ENCODE measurements around the gene TUBB4A.

The TUBB4A gene

DNA sequence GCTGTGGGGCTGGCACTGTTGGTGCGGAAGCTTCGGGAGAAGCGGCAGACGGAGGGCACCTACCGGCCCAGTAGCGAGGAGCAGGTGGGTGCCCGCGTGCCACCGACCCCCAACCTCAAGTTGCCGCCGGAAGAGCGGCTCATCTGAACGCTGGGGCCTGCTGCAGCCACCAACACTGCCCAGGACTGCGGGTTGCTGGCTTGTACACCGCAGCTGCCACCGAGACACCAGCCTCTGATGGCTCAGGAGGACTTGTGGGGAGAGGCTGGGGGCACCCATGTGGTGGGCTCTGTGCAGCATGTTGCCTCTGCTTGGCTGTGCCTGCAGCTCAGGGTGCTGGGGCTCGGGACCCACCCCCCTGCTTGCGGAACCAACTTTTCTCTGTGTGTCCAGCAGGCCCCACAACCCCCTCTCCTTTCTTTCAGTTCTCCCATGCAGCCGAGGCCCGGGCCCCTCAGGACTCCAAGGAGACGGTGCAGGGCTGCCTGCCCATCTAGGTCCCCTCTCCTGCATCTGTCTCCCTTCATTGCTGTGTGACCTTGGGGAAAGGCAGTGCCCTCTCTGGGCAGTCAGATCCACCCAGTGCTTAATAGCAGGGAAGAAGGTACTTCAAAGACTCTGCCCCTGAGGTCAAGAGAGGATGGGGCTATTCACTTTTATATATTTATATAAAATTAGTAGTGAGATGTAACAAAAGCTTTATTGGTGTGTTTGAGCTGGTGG, 35.4 kb downstream of the TUBB4A start:
- TF ChIP-seq, protein P1, sequence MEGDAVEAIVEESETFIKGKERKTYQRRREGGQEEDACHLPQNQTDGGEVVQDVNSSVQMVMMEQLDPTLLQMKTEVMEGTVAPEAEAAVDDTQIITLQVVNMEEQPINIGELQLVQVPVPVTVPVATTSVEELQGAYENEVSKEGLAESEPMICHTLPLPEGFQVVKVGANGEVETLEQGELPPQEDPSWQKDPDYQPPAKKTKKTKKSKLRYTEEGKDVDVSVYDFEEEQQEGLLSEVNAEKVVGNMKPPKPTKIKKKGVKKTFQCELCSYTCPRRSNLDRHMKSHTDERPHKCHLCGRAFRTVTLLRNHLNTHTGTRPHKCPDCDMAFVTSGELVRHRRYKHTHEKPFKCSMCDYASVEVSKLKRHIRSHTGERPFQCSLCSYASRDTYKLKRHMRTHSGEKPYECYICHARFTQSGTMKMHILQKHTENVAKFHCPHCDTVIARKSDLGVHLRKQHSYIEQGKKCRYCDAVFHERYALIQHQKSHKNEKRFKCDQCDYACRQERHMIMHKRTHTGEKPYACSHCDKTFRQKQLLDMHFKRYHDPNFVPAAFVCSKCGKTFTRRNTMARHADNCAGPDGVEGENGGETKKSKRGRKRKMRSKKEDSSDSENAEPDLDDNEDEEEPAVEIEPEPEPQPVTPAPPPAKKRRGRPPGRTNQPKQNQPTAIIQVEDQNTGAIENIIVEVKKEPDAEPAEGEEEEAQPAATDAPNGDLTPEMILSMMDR (conservative IDR thresholded peaks at IDR 0.05; ENCODE audit: low read depth, low read length) = no peak
- no peak overlapping the region for H3K4me3 ChIP-seq (ENCODE audit: low read length)
- no peak for DNase-seq (ENCODE audit: low read depth)

DNA sequence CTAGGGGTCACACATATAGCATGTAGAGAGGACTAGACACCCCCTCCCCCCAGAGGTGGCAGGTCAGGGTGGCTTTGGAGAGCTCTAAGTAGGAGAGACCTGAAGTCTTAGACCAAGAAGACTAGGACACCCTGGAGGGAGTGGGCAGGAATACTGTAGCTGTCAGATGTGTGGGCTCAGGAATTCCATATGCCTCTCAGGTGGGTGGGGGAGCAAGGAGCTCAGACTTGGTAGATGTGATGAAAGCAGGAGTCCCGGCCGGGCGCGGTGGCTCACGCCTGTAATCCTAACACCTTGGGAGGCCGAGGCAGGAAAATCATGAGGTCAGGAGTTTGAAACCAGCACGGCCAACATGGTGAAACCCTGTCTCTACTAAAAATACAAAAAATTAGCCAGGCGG, 36.4 kb downstream of the TUBB4A start:
- no peak for DNase-seq (ENCODE audit: low read depth)
- TF ChIP-seq, protein P1 (conservative IDR thresholded peaks at IDR 0.05; ENCODE audit: low read depth, low read length) = no peak
- H3K4me3 ChIP-seq (ENCODE audit: low read length) = no peak overlapping the region

DNA sequence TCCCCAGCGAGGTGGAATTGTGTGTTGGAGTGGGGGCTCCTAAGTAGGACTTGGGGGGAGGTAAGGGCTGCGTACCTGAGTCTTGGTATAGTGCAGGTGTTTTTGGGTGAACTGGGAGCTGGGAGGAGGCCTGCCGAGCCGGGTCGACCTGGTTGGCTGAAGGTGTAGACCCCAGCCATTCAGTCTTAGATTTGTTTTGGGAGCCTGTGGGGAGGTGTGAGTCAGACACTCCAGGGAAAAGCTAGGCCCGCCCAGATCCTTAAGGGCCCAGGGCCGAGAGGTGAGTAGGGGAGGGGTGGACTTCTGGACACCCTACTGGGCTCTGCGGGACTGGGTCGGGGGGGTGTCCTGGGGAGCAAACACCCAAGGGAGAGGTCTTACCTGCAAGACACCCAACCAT, 37.1 kb downstream of the TUBB4A start:
- TF ChIP-seq, protein P1 (conservative IDR thresholded peaks at IDR 0.05; ENCODE audit: low read depth, low read length) = no peak
- peak overlapping the region; percentile 52 for H3K4me3 ChIP-seq (ENCODE audit: low read length)
- no peak for DNase-seq (ENCODE audit: low read depth)

DNA sequence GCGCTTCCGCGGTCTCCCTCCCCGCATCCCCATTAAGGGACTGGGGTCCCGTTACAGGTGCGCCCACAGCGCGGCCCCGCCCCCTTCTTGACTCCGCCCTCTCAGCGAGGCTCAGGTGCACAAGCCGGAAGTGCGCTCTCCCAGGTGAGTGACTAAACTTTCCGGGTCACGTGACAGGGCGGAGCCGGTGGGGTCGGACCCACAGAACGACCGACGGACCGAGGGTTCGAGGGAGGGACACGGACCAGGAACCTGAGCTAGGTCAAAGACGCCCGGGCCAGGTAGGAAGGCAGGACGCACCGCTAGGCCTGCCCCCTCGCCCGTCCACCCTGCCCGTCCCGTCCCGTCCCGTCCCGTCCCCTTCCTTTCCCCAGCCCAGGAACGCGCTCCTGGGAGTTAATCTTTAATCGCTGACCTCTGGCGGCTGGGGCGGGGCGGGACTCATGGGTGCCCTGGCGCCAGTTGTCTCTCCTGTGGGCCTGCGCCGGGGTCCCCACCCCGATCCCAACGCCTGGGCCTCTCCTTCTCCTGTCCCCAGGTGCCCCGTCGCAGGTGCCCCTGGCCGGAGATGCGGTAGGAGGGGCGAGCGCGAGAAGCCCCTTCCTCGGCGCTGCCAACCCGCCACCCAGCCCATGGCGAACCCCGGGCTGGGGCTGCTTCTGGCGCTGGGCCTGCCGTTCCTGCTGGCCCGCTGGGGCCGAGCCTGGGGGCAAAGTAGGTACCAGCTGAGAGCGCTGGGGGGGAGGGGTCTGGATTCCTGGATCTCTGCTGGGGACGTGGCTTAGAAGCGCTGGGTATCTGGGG, 37.8 kb downstream of the TUBB4A start, which contains the start of gene CRB3:
CRB3 (plus strand) TSS at position 202 of the 804 bp plus-strand sequence; CDS start at position 633, 431 bp downstream.
- DNase-seq (ENCODE audit: low read depth) = no peak
- TF ChIP-seq, protein P1 (conservative IDR thresholded peaks at IDR 0.05; ENCODE audit: low read depth, low read length) = no peak
- H3K4me3 ChIP-seq (ENCODE audit: low read length) = peak within 1 kb of the TSS; percentile 52

DNA sequence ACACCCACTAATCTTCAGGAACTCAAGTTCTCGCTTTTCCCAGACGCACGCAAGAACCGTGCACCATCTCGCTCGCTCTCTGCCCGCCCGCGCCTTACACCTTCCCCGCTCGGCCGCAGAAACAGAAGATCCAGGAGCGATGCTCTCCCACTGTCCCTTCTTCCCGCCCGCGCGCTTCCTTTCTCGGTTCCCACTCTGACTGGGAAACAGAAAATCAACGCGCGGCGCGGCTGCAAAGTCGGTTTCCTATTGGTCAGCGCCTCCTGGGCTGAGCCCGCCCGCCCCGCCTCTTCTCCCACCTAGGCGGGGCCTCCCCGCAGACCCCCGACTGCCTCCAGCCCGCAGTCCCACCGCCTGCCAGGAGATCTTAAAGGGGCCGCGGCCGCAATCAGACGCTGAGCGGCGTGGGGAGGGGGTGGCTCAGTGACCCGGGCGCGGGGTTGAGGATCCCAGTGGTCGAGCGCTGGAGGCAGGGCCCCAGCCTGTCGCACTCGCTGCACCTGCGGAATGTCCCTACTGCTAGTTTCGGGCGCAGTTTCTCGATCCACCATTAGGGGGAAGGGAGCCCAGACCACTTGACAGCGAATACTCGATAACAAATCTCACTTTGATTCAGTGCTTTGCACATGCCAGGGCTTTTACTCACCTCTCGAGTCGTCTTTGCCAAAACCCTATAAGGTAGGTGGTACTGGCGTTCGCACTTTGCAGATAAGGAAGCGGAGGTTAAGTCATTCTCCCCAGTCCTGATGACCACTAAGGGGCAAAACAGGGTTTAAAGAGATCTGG, 41.8 kb downstream of the TUBB4A start:
- DNase-seq (ENCODE audit: low read depth) = peak; percentile 94
- TF ChIP-seq, protein P1 (conservative IDR thresholded peaks at IDR 0.05; ENCODE audit: low read depth, low read length) = peak; percentile 66
- H3K4me3 ChIP-seq (ENCODE audit: low read length) = peak overlapping the region; percentile 70

DNA sequence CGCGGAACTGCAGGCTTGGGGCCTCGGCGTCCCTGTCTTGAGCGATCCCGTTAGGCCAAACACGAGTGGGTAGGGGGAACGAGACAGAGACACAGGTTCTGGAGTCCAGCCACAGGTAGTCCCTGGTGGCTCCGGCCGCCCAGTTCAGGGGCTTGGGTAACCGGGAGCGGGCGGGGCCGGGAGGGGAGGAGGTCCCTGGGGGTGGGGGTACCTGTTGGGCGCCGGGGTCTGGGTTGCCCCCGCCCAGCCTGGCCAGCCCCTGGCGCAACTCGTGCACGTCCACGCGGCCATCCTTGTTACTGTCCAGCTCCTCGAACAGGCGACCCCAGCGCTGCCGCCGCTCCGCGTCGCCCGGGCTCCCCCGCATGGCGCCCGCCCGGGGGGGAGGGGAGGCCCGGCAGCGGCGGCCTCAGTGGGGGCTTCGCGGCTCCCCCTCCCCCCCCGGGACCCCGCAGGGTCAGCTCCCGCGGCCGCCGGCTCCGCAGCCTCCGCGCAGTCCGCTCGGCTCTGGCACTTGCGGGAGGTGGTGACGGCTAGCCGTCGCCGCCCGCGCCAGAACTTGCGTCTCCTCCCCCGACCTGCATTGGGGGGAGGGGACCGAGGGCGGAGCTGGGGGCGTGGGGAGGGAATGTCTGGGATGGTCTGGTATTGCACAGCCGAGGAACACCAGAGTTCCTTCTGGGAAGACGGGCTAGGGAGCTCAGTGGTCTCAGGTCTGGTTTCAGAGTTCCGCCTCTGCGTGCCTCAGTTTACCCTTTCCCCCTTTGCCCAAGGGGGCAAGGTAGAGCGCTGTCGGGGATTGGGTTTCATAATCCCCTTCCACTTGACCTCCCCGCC, 42.6 kb downstream of the TUBB4A start, which contains the start of gene SLC25A23:
SLC25A23 (minus strand) TSS at position 531 of the 837 bp plus-strand sequence; CDS start at position 367, 164 bp downstream.
- peak; percentile 33 for DNase-seq (ENCODE audit: low read depth)
- H3K4me3 ChIP-seq (ENCODE audit: low read length) = peak within 1 kb of the TSS; percentile 70

More for the DNA sequence above, 42.6 kb downstream of the TUBB4A start, which contains the start of gene SLC25A23:
- TF ChIP-seq, protein P1 (conservative IDR thresholded peaks at IDR 0.05; ENCODE audit: low read depth, low read length) = no peak
